HG03135 (cell line): Measurements from ENCODE around the gene ANKRD13A.
"Not testable (repeated sequence)": the region's sequence is repeated elsewhere in the genome, so short reads cannot be mapped to it uniquely, and the experiment has no call there.

Experiments used
- ATAC-seq: cut with Tn5 transposase; IDR thresholded peaks from one replicate; pipeline ENCODE4 v1.9.1; 2021; ENCODE audit warnings: mild to moderate bottlenecking, moderate library complexity; ENCODE audit not compliant: unreplicated experiment

Gene ANKRD13A

GRCh38 chr12:110006115-110006514 is 6.9 kb downstream of the ANKRD13A start:
- ATAC-seq, result no peak

GRCh38 chr12:110007881-110008280 is 8.7 kb downstream of the ANKRD13A start:
- ATAC-seq, result no peak

GRCh38 chr12:110008681-110009398 is 9.6 kb downstream of the ANKRD13A start:
- not testable (repeated sequence) for ATAC-seq

- ATAC-seq, result no peak
Measured at GRCh38 chr12:110010853-110011723, 11.9 kb downstream of the ANKRD13A start.

- peak; percentile 60 for ATAC-seq
Measured at GRCh38 chr12:110012137-110012536, 12.9 kb downstream of the ANKRD13A start.

GRCh38 chr12:110012659-110013058 is 13.4 kb downstream of the ANKRD13A start:
- ATAC-seq, result no peak

- no peak for ATAC-seq
Measured at GRCh38 chr12:110015132-110015531, 15.9 kb downstream of the ANKRD13A start.

- ATAC-seq, result no peak
Measured at GRCh38 chr12:110020956-110021355, 21.7 kb downstream of the ANKRD13A start.

GRCh38 chr12:110023059-110023980 is 24.1 kb downstream of the ANKRD13A start:
- no peak for ATAC-seq

- ATAC-seq, result no peak
Measured at GRCh38 chr12:110024051-110024450, 24.8 kb downstream of the ANKRD13A start.

GRCh38 chr12:110028323-110028722 is 29.1 kb downstream of the ANKRD13A start:
- ATAC-seq, result no peak

- ATAC-seq, result no peak
Measured at GRCh38 chr12:110029290-110029815, 30.1 kb downstream of the ANKRD13A start.

GRCh38 chr12:110033888-110034287 is 34.7 kb downstream of the ANKRD13A start:
- no peak for ATAC-seq

- ATAC-seq, result no peak
Measured at GRCh38 chr12:110035534-110036104, 36.4 kb downstream of the ANKRD13A start.

- no peak for ATAC-seq
Measured at GRCh38 chr12:110037315-110037714, 38.1 kb downstream of the ANKRD13A start.

GRCh38 chr12:110038741-110039084 is 39.5 kb downstream of the ANKRD13A start:
- no peak for ATAC-seq

GRCh38 chr12:110039085-110039807 is 40.0 kb downstream of the ANKRD13A start:
- no peak for ATAC-seq

- ATAC-seq, result no peak
Measured at GRCh38 chr12:110042264-110042663, 43.0 kb downstream of the ANKRD13A start.

GRCh38 chr12:110046451-110047187 is 47.4 kb downstream of the ANKRD13A start:
- no peak for ATAC-seq
